Measurements from ENCODE around the gene PRKG1. TPM values are rescaled to one million over a fixed set of nuclear protein-coding genes. Genes with fewer than 3 reads are reported as not detected.

PRKG1 gene
- total and polyA plus RNA-seq, 2 of the 8 experiments (the other 6 are each of a cell fraction or from before 2014, with no cell fraction given), result 4.2 to 15.2 TPM

DNA sequence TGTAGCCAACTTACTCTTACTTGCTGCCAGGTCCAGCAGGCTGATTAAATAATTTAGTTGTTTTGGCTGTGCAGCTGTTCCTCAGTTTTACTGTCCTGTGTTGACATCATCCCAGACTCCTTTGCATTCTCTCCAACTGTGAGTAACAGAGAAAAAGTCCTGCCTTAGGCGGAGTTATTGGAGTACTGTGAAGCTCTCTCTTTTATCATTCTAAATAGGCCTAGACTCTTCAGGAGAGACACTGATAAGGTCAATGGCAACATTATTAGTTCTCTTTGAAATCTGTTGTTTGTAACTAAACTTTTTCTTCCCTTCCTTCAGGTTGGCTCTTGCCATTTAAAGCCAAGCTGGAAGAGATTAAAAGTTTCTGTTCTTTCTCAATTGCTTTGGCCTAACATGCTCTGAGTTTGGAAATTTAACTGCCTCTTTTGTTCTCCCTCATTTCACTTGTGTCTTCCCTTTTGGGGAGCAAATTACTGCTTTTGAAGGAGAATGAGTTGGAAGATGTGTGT, 840.8 kb downstream of the PRKG1 start (continued):
- TF ChIP-seq, protein P1, sequence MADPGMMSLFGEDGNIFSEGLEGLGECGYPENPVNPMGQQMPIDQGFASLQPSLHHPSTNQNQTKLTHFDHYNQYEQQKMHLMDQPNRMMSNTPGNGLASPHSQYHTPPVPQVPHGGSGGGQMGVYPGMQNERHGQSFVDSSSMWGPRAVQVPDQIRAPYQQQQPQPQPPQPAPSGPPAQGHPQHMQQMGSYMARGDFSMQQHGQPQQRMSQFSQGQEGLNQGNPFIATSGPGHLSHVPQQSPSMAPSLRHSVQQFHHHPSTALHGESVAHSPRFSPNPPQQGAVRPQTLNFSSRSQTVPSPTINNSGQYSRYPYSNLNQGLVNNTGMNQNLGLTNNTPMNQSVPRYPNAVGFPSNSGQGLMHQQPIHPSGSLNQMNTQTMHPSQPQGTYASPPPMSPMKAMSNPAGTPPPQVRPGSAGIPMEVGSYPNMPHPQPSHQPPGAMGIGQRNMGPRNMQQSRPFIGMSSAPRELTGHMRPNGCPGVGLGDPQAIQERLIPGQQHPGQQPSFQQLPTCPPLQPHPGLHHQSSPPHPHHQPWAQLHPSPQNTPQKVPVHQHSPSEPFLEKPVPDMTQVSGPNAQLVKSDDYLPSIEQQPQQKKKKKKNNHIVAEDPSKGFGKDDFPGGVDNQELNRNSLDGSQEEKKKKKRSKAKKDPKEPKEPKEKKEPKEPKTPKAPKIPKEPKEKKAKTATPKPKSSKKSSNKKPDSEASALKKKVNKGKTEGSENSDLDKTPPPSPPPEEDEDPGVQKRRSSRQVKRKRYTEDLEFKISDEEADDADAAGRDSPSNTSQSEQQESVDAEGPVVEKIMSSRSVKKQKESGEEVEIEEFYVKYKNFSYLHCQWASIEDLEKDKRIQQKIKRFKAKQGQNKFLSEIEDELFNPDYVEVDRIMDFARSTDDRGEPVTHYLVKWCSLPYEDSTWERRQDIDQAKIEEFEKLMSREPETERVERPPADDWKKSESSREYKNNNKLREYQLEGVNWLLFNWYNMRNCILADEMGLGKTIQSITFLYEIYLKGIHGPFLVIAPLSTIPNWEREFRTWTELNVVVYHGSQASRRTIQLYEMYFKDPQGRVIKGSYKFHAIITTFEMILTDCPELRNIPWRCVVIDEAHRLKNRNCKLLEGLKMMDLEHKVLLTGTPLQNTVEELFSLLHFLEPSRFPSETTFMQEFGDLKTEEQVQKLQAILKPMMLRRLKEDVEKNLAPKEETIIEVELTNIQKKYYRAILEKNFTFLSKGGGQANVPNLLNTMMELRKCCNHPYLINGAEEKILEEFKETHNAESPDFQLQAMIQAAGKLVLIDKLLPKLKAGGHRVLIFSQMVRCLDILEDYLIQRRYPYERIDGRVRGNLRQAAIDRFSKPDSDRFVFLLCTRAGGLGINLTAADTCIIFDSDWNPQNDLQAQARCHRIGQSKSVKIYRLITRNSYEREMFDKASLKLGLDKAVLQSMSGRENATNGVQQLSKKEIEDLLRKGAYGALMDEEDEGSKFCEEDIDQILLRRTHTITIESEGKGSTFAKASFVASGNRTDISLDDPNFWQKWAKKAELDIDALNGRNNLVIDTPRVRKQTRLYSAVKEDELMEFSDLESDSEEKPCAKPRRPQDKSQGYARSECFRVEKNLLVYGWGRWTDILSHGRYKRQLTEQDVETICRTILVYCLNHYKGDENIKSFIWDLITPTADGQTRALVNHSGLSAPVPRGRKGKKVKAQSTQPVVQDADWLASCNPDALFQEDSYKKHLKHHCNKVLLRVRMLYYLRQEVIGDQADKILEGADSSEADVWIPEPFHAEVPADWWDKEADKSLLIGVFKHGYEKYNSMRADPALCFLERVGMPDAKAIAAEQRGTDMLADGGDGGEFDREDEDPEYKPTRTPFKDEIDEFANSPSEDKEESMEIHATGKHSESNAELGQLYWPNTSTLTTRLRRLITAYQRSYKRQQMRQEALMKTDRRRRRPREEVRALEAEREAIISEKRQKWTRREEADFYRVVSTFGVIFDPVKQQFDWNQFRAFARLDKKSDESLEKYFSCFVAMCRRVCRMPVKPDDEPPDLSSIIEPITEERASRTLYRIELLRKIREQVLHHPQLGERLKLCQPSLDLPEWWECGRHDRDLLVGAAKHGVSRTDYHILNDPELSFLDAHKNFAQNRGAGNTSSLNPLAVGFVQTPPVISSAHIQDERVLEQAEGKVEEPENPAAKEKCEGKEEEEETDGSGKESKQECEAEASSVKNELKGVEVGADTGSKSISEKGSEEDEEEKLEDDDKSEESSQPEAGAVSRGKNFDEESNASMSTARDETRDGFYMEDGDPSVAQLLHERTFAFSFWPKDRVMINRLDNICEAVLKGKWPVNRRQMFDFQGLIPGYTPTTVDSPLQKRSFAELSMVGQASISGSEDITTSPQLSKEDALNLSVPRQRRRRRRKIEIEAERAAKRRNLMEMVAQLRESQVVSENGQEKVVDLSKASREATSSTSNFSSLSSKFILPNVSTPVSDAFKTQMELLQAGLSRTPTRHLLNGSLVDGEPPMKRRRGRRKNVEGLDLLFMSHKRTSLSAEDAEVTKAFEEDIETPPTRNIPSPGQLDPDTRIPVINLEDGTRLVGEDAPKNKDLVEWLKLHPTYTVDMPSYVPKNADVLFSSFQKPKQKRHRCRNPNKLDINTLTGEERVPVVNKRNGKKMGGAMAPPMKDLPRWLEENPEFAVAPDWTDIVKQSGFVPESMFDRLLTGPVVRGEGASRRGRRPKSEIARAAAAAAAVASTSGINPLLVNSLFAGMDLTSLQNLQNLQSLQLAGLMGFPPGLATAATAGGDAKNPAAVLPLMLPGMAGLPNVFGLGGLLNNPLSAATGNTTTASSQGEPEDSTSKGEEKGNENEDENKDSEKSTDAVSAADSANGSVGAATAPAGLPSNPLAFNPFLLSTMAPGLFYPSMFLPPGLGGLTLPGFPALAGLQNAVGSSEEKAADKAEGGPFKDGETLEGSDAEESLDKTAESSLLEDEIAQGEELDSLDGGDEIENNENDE (IDR thresholded peaks at IDR 0.05; ENCODE audit: insufficient replicate concordance, low read length), result peak; percentile 22

Measured in H1 (cell line).